Lower leg skin (tissue), 4 donors: Measurements from ENCODE around the gene LRRC3B. TPM values are rescaled to one million over a fixed set of nuclear protein-coding genes. Genes with fewer than 3 reads are reported as not detected.

ENCODE experiments used
- DNase-seq, 2 donors: peaks; one replicate each; pipeline ENCODE4 v3.0.0-alpha.2; 2019; ENCODE audit warnings: low spot score in 2 of 2
- H3K4me3 ChIP-seq: fragments of 200-600 bp; sonication (generic); 2 replicates; pipeline ENCODE4 v1.5.1; 2017; ENCODE audit warnings: mild to moderate bottlenecking, low read depth; ENCODE audit not compliant: poor library complexity, severe bottlenecking
- CTCF ChIP-seq, 3 donors: fragments of 450-650 bp; IDR thresholded peaks; one replicate each; pipeline ENCODE4 v1.5.1; 2016; ENCODE audit warnings: antibody characterized with exemption in 3 of 3, mild to moderate bottlenecking in 3 of 3, moderate library complexity in 2 of 3
- POLR2A ChIP-seq, 2 donors: fragments of 450-650 bp; IDR thresholded peaks; one replicate each; pipeline ENCODE4 v1.6.1; 2016 to 2017; ENCODE audit warnings: antibody characterized with exemption in 2 of 2, mild to moderate bottlenecking in 1 of 2, moderate library complexity in 1 of 2
- WGBS, 2 donors: methylation state at CpG; one replicate each; pipeline ENCODE4 v1.1.5; 2018; 5-methylcytosine and 5-hydroxymethylcytosine counted together
- intact Hi-C: fragments of 100-400 bp; cut with DNase I; formaldehyde crosslinking; loops from one replicate; pipeline ENCODE4 v1.15.0; 2023; ENCODE audit warnings: low total_unique reads
- total RNA-seq, 4 donors: library from RNA; depleted of rRNA; stranded (reverse); fragments of >200 nt; gene quantifications; one replicate each; pipeline ENCODE4 v1.1.0, GENCODE V29; 2016

The LRRC3B gene
- total RNA-seq, 4 donors from 2014 or later: 0.03 to 0.21 (median 0.04) TPM; not detected in 1

- WGBS, 2 donors: 70 to 75% methylated on average over 2 of the region's 2 CpGs
- TF ChIP-seq POLR2A (IDR thresholded peaks at IDR 0.05) (no peak), CTCF (IDR thresholded peaks at IDR 0.05) (no peak)
- no peak overlapping the region for H3K4me3 ChIP-seq
- intact Hi-C loops: no loop called here
- no peak for DNase-seq
Observed at GRCh38 chr3:26750263-26750662, 127.7 kb downstream of the LRRC3B start.

- H3K4me3 ChIP-seq: no peak overlapping the region
- TF ChIP-seq POLR2A (IDR thresholded peaks at IDR 0.05) (no peak), CTCF (IDR thresholded peaks at IDR 0.05) (no peak)
- WGBS, 2 donors: 63 to 64% methylated on average over 2 of the region's 2 CpGs
- intact Hi-C loops: no loop called here
- no peak for DNase-seq
Observed at GRCh38 chr3:26752466-26752865, 129.9 kb downstream of the LRRC3B start.

- DNase-seq: no peak
- intact Hi-C loops: no loop called here
Observed at GRCh38 chr3:26753095-26753494, 130.5 kb downstream of the LRRC3B start.

GRCh38 chr3:26757978-26758377, 135.4 kb downstream of the LRRC3B start:
- no peak for TF ChIP-seq CTCF (IDR thresholded peaks at IDR 0.05)
- no peak for TF ChIP-seq POLR2A (IDR thresholded peaks at IDR 0.05)
- no peak for DNase-seq
- no peak overlapping the region for H3K4me3 ChIP-seq
- intact Hi-C loops: no loop called here

More at GRCh38 chr3:26753095-26753494, 130.5 kb downstream of the LRRC3B start:
- no peak for TF ChIP-seq POLR2A (IDR thresholded peaks at IDR 0.05)
- TF ChIP-seq CTCF (IDR thresholded peaks at IDR 0.05): no peak
- no peak overlapping the region for H3K4me3 ChIP-seq
